IPS-NIHi11 (cell line): Measurements from ENCODE around the gene OSBPL6.
"Not testable (repeated sequence)": the region's sequence is repeated elsewhere in the genome, so short reads cannot be mapped to it uniquely, and the experiment has no call there.

Experiments
- DNase-seq: peaks from one replicate; pipeline ENCODE4 v3.0.0; 2012; ENCODE audit warnings: mixed read lengths, low spot score

OSBPL6 gene

GRCh38 chr2:178198441-178198840, 4.1 kb downstream of the OSBPL6 start:
- not testable (repeated sequence) for DNase-seq

DNA sequence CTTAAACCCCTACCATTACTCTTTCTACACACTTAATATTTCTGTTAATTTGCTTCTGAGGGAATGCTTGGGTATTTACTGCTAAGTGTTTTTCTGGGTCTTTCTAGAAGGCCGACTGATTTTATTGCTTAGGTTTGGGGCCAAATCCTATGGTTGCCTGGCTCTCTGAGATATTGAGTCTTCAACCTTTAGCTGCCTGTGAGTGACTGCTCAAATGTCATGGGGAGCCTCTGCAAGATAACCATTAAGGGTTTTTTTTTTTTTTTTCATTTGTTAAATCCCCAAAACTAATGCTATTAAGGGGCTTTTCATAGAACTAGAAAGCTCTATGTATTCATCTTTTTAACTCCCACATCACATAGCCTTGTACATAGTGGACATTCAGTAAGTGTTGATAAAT, 5.0 kb downstream of the OSBPL6 start:
- no peak for DNase-seq

- no peak for DNase-seq
Measured at GRCh38 chr2:178200331-178200730, 6.0 kb downstream of the OSBPL6 start.

- DNase-seq, result no peak
Measured at GRCh38 chr2:178202927-178203326, 8.6 kb downstream of the OSBPL6 start.

- DNase-seq, result no peak
Measured at GRCh38 chr2:178204977-178205376, 10.7 kb downstream of the OSBPL6 start.

- no peak for DNase-seq
Measured at GRCh38 chr2:178205853-178206521, 11.7 kb downstream of the OSBPL6 start.

DNA sequence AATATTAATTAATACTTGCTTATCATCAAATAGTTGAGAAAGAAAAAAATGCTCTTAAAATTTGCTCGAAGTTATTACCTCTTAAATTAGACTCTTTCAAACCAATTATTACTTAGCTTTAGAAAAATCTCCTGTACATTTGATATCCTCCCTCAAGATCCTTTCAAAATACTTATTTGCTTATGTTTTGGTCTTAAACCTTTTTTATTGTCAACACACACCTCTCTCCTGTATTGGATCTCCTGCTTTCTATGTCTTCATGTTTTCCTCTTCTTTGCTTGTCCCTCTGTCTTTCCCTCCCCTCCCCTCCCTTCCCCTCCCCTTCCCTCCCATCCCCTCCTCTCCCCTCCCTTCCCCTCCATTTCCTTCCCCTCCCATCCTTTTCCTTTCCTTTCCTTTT, 14.0 kb downstream of the OSBPL6 start:
- no peak for DNase-seq

GRCh38 chr2:178208817-178209216, 14.5 kb downstream of the OSBPL6 start:
- no peak for DNase-seq

DNA sequence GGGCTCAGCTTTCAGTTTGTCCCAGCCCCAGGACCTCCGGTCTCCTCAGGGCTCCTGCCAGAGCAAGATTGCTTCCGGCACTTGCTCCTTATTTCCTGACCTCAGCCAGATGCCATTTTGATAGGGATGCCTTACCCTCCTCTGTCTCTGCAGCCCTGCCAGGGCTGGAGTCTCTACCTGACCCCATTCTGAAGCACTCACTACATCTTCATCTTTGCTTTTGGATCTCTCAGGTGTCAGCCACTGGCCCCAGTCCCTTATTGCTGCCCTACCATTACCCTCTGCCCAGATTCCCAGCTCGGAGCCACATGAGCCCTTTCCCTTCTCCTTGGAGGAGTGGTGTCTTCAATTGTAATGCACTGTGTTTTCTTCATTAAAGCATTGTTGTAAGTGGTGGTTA, 17.1 kb downstream of the OSBPL6 start:
- peak; percentile 10 for DNase-seq

DNA sequence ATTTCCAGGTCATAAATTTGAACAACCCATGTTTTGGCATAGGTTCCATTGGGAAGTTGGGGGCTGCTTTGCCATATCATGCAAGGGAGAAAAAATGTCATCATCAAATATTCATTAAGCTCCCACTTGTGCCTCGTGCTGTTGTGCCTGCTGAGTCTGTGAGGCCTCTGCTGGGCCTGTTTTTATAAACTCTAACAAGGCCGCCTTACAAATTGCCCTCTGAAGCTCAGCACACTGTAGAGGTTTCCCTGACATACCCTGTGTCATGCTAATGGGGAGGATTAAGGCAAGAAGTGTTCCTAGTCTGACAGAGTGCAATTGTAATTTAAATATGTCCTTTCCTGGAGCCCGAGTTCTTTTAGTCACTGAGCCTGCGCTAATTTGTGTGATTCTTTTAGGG, 17.6 kb downstream of the OSBPL6 start:
- DNase-seq, result peak; percentile 60

DNA sequence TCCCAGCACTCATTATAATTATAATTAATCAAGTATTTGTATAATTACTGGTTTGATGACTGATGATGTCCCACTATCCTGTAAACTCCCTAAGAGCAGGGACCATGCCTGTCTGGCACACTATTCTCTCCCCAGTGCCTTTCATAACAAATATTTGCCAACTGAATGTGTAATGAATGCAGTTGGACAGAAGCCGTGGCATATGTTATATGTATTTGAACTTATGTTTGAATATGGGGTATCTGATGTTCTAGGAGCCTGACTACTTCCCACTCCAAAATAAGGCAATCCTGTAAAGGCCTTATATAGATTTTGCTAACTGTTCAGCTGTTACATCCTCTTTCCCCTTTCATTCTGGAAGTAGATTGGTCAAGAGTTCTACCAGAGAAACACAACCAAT, 19.7 kb downstream of the OSBPL6 start:
- no peak for DNase-seq

- peak; percentile 33 for DNase-seq
Measured at GRCh38 chr2:178219247-178219646, 24.9 kb downstream of the OSBPL6 start.

GRCh38 chr2:178220814-178221213, 26.5 kb downstream of the OSBPL6 start:
- DNase-seq, result no peak

DNA sequence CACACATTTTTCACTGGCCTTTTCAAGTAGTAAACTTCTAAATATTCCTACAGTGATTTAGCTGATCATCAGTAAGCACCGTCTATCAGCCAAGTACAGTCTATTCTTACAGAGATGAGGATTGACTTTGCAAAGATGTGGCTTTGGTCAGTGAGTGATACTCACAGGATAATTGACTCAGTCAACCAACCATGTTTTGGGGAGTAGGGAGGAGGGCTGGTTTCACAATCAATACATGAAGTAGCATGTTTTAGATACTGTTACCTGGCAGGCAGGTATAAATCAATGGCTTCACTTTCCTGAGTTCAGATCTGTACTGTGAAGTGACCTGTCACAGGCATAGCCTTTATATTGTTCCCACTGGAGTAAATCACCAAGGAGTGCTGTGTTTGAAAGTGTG, 27.2 kb downstream of the OSBPL6 start:
- DNase-seq, result no peak

DNA sequence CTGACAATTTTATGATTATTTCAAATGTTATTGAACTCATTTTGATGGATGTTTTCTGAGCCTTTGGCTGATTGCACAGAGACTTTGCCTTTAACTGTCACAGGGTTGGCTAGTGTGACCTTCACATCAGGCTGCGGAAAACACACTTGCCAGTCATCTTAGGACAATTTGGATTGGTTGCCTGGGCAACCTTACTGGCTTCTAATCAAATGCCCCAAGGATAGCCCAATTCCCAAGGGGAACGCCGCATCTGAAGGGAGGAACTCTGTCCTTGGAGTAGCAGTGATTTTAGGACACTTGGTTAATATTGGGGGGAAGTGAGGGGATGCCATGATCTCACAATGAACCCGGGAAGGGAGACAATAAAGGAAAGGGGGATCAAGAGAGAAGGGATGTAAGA, 29.5 kb downstream of the OSBPL6 start:
- DNase-seq, result no peak

- no peak for DNase-seq
Measured at GRCh38 chr2:178225006-178225805, 30.9 kb downstream of the OSBPL6 start.

DNA sequence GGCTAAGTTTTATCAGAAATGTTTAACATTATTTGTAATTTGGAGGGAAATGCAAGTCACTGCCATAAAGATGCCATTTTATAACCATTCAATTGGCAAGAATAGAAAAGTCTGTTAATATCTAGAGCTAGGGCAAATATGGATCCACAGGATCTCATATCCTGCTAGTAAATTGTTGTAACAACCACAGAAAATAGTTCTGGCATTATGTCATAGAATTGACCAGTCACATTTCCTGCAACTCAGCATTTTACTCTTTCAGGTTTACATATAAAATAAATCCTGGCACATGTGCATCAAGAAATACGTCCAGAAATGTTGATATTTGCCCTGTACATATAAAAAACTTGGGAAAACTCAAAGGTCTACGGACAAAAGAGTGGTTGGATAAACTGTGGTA, 32.9 kb downstream of the OSBPL6 start:
- no peak for DNase-seq

- DNase-seq, result no peak
Measured at GRCh38 chr2:178229927-178230326, 35.6 kb downstream of the OSBPL6 start.

GRCh38 chr2:178230396-178230795, 36.1 kb downstream of the OSBPL6 start:
- no peak for DNase-seq

GRCh38 chr2:178233428-178233827, 39.1 kb downstream of the OSBPL6 start:
- no peak for DNase-seq

DNA sequence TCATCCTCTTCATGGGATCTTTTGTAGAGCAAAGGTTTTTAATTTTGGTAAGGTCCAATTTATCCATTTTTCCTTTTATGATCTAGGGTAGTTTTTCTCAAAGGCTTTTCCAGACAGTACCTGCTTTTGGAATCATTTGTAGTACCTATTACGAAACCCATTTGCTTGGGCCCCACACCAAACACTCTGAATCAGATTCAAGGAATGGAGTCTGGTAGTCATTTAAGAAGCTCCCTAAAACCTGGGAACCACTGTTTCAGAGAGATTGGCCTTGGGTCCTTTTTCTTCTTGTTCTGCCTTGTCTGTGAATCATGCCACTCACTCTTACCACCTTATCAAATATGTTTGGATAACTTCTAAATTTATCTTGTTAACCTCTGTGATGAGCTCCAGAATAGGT, 40.3 kb downstream of the OSBPL6 start:
- no peak for DNase-seq

- no peak for DNase-seq
Measured at GRCh38 chr2:178237488-178238153, 43.3 kb downstream of the OSBPL6 start.

- no peak for DNase-seq
Measured at GRCh38 chr2:178238154-178238521, 43.8 kb downstream of the OSBPL6 start.
